Measurements from ENCODE around the gene APLN.

DNA sequence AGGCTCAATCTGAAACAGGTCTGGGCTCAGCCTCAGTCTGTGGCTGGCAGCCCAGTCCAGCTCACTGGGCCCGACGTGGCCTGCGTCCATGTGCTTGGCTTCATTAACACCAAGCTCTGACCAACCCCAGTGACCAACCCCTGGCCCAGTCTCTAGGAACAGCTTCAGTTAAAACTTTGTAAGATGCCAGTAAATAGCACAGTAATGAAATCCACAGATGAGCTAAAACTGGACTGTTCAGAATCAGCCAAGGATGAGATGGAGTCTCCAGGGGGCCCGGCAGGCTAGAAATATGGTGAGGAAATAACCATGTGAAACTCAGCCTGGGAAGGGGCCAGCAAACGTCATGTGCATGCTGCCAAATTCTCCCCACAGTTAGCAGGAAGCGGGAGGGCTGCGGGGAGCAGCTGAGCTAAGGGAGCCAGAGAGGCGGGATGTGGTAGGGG, 46.9 kb upstream of the APLN start:
- no peak for TF ChIP-seq GATA3 (IDR thresholded peaks at IDR 0.05; ENCODE audit: low read depth, low read length)
- TF ChIP-seq GATA2 (IDR thresholded peaks at IDR 0.05; ENCODE audit: low read depth, low read length), result no peak

Measured in SH-SY5Y (cell line).